Right cardiac atrium (tissue), 5 donors: ENCODE results near the gene CRYAB. TPM values are rescaled to one million over a fixed set of nuclear protein-coding genes. Genes with fewer than 3 reads are reported as not detected.
"Not testable (repeated sequence)": the region's sequence is repeated elsewhere in the genome, so short reads cannot be mapped to it uniquely, and the experiment has no call there.

Experiments
- ATAC-seq, 2 donors: fragments of 200-7000 bp; cut with Tn5 transposase; one replicate each; pipeline versions ENCODE4 v1.8.0 to v1.9.1; 2020; ENCODE audit warnings: moderate library complexity in 2 of 2, mild to moderate bottlenecking in 1 of 2
- DNase-seq, 3 donors: peaks; one replicate each; pipeline ENCODE4 v3.0.0-alpha.2; 2020
- H3K27ac ChIP-seq: one replicate; pipeline ENCODE4 v1.5.1; 2013; ENCODE audit warnings: mild to moderate bottlenecking, low read length, control low read depth, moderate library complexity
- H3K27me3 ChIP-seq: one replicate; pipeline ENCODE4 v1.6.1; 2013; ENCODE audit not compliant: control insufficient read depth, insufficient read depth
- H3K4me1 ChIP-seq: one replicate; pipeline ENCODE4 v1.6.1; 2013; ENCODE audit warnings: low read length; ENCODE audit not compliant: control insufficient read depth, insufficient read depth
- H3K4me3 ChIP-seq: one replicate; pipeline ENCODE4 v1.5.1; 2013; ENCODE audit warnings: low read length, control low read depth
- H3K9me3 ChIP-seq: one replicate; pipeline ENCODE4 v1.6.1; 2013; ENCODE audit warnings: low read length; ENCODE audit not compliant: control insufficient read depth
- WGBS: extraction: QIAGEN DNeasy Blood & Tissue Kit; methylation state at CpG from one replicate; pipeline ENCODE4 v1.1.7; 2013; 5-methylcytosine and 5-hydroxymethylcytosine counted together
- intact Hi-C, 4 donors: fragments of 100-400 bp; cut with DNase I; formaldehyde crosslinking; loops; one replicate each; pipeline versions ENCODE4 v1.11.0 to v1.14.0; 2022 to 2023
- polyA plus RNA-seq: library from polyadenylated mRNA; stranded (reverse); fragments of 200-250 nt; gene quantifications from one replicate; pipeline ENCODE4 v1.2.3, GENCODE V29; 2013
- total RNA-seq, 4 donors: library from RNA; stranded (reverse); fragmentation: NEBNext Ultra II Directional; extraction: Animal tissue kit (Norgen Biotek cat#: 25700); gene quantifications; one replicate each; pipeline ENCODE4 v1.2.1, GENCODE V29; 2021
- donor health status: healthy with polysubstance abuse.
- donor health status: DM: no; HTN: yes; CAD: no.
- donor health status: DM: no; HTN: no; CAD: no.
- donor health status: DM: no; HTN: yes; CAD: no; lungs with severe emphysema.
- donor health status: DM: yes; HTN: yes; CAD: no.

Gene CRYAB
- total and polyA plus RNA-seq, 5 donors = 4,923 to 9,689 (median 5,673) TPM

GRCh38 chr11:111934306-111934705 lies 22.7 kb upstream of the CRYAB start:
- intact Hi-C loops = loop anchor here in 3 of 4 donors (10.0 kb wide), 2 partner anchors 50 to 60 kb away; partner anchors contain the start of genes ALG9 (in 2 of the 3), CFAP68 (in 2 of the 3) and FDXACB1 (in 2 of the 3)
- DNase-seq (no peak), ATAC-seq (no peak)
- Histone ChIP-seq H3K9me3 (no peaks in the 10 kb centered on the region), H3K4me1 (peaks cover 8% of the 10 kb centered on the region), H3K27me3 (no peaks in the 10 kb centered on the region), H3K27ac (no peak overlapping the region), H3K4me3 (no peak overlapping the region)
- 88% methylated on average over 1 of the region's 1 CpG for WGBS

GRCh38 chr11:111933872-111934271 lies 22.3 kb upstream of the CRYAB start:
- no peak for ATAC-seq

GRCh38 chr11:111933176-111933575 lies 21.6 kb upstream of the CRYAB start:
- not testable (repeated sequence) for H3K4me3 ChIP-seq, H3K27me3 ChIP-seq, H3K9me3 ChIP-seq, H3K27ac ChIP-seq, ATAC-seq, H3K4me1 ChIP-seq, DNase-seq
- intact Hi-C loops = loop anchor here in 3 of 4 donors (10.0 kb wide), 2 partner anchors 52 to 58 kb away; partner anchors contain the start of genes ALG9 (in 2 of the 3), CFAP68 (in 2 of the 3) and FDXACB1 (in 2 of the 3)
- 95% methylated on average over 14 of the region's 14 CpGs for WGBS

More at GRCh38 chr11:111933872-111934271, 22.3 kb upstream of the CRYAB start:
- no peaks in the 10 kb centered on the region for H3K9me3 ChIP-seq
- DNase-seq = no peak
- WGBS = 67% methylated on average over 1 of the region's 1 CpG
- no peaks in the 10 kb centered on the region for H3K27me3 ChIP-seq
- H3K27ac ChIP-seq = no peak overlapping the region
- H3K4me3 ChIP-seq = no peak overlapping the region
- H3K4me1 ChIP-seq = peaks cover 6% of the 10 kb centered on the region
- intact Hi-C loops = loop anchor here in 3 of 4 donors (10.0 kb wide), 2 partner anchors 51 to 59 kb away; partner anchors contain the start of genes ALG9 (in 2 of the 3), CFAP68 (in 2 of the 3) and FDXACB1 (in 2 of the 3)

- H3K27me3 ChIP-seq = no peaks in the 10 kb centered on the region
Measured at GRCh38 chr11:111932611-111932950, 21.0 kb upstream of the CRYAB start.

GRCh38 chr11:111930472-111930871 lies 18.9 kb upstream of the CRYAB start:
- H3K27ac ChIP-seq = no peak overlapping the region
- DNase-seq (no peak), ATAC-seq (no peak)
- intact Hi-C loops = loop anchor here in 3 of 4 donors (10.0 kb wide), 2 partner anchors 54 to 56 kb away; partner anchors contain the start of genes ALG9 (in 2 of the 3), CFAP68 (in 2 of the 3) and FDXACB1 (in 2 of the 3)
- 78% methylated on average over 4 of the region's 4 CpGs for WGBS
- H3K4me3 ChIP-seq = no peak overlapping the region
- no peaks in the 10 kb centered on the region for H3K9me3 ChIP-seq
- H3K4me1 ChIP-seq = peaks cover 6% of the 10 kb centered on the region
- no peaks in the 10 kb centered on the region for H3K27me3 ChIP-seq

More at GRCh38 chr11:111932611-111932950, 21.0 kb upstream of the CRYAB start:
- Histone ChIP-seq H3K27ac (no peak overlapping the region), H3K4me3 (no peak overlapping the region), H3K9me3 (no peaks in the 10 kb centered on the region), H3K4me1 (peaks cover 4% of the 10 kb centered on the region)
- 74% methylated on average over 2 of the region's 2 CpGs for WGBS
- DNase-seq = no peak
- no peak for ATAC-seq
- intact Hi-C loops = loop anchor here in 3 of 4 donors (10.0 kb wide), 2 partner anchors 52 to 58 kb away; partner anchors contain the start of genes ALG9 (in 2 of the 3), CFAP68 (in 2 of the 3) and FDXACB1 (in 2 of the 3)

- no peaks in the 10 kb centered on the region for H3K9me3 ChIP-seq
- under 1% methylated on average over 47 of the region's 47 CpGs for WGBS
- H3K27ac ChIP-seq = peak overlapping the region; percentile 97
- H3K4me3 ChIP-seq = peak overlapping the region; percentile 36
- H3K27me3 ChIP-seq = no peaks in the 10 kb centered on the region
- ATAC-seq (peak; percentile 97), DNase-seq (peak; percentile 97 to 99 (median 99))
- peaks cover 10% of the 10 kb centered on the region for H3K4me1 ChIP-seq
- intact Hi-C loops = no loop called here
Measured at GRCh38 chr11:111926505-111927391, 15.2 kb upstream of the CRYAB start.

GRCh38 chr11:111925953-111926352 lies 14.4 kb upstream of the CRYAB start:
- Histone ChIP-seq H3K9me3 (no peaks in the 10 kb centered on the region), H3K27ac (no peak overlapping the region), H3K4me1 (peaks cover 10% of the 10 kb centered on the region), H3K27me3 (no peaks in the 10 kb centered on the region), H3K4me3 (no peak overlapping the region)
- DNase-seq (no peak), ATAC-seq (no peak)
- 92% methylated on average over 16 of the region's 16 CpGs for WGBS
- intact Hi-C loops = no loop called here

- peaks cover 11% of the 10 kb centered on the region for H3K4me1 ChIP-seq
- H3K9me3 ChIP-seq = no peaks in the 10 kb centered on the region
- no peak for DNase-seq
- intact Hi-C loops = loop anchor here in 1 of 4 donors (5.0 kb wide), 1 partner anchor 42 kb away; no protein-coding TSS in a partner anchor
- H3K27me3 ChIP-seq = no peaks in the 10 kb centered on the region
- H3K27ac ChIP-seq = peak overlapping the region; percentile 99
- no peak overlapping the region for H3K4me3 ChIP-seq
- ATAC-seq = no peak
Measured at GRCh38 chr11:111923951-111924350, 12.4 kb upstream of the CRYAB start.

GRCh38 chr11:111923351-111923788 lies 11.8 kb upstream of the CRYAB start:
- Histone ChIP-seq H3K4me1 (peaks cover 14% of the 10 kb centered on the region), H3K27me3 (no peaks in the 10 kb centered on the region), H3K4me3 (peak overlapping the region; percentile 29), H3K9me3 (no peaks in the 10 kb centered on the region), H3K27ac (peak overlapping the region; percentile 99)
- 17% methylated on average over 5 of the region's 5 CpGs for WGBS
- intact Hi-C loops = loop anchor here in 1 of 4 donors (5.0 kb wide), 1 partner anchor 41 kb away; no protein-coding TSS in a partner anchor
- ATAC-seq (peak; percentile 19 to 29), DNase-seq (peak; percentile 61 to 81 (median 69))

GRCh38 chr11:111922803-111923202 lies 11.2 kb upstream of the CRYAB start:
- intact Hi-C loops = loop anchor here in 1 of 4 donors (5.0 kb wide), 1 partner anchor 41 kb away; no protein-coding TSS in a partner anchor
- Histone ChIP-seq H3K4me1 (peaks cover 14% of the 10 kb centered on the region), H3K4me3 (peak overlapping the region; percentile 29), H3K27me3 (no peaks in the 10 kb centered on the region), H3K27ac (peak overlapping the region; percentile 99), H3K9me3 (no peaks in the 10 kb centered on the region)
- DNase-seq (no peak), ATAC-seq (peak; percentile 17 to 19)
- WGBS = 5% methylated on average over 2 of the region's 2 CpGs
